ENCODE measurements around the gene IPO9. TPM values are rescaled to one million over a fixed set of nuclear protein-coding genes. Genes with fewer than 3 reads are reported as not detected.

IPO9 gene
- total RNA-seq, 6 experiments from 2014 or later = 10.3 to 21.7 (median 19.1) TPM

- no peak overlapping the region for H3K4me3 ChIP-seq
- TF ChIP-seq CTCF (IDR thresholded peaks at IDR 0.05) (no peak), POLR2A (IDR thresholded peaks at IDR 0.05) (no peak)
- intact Hi-C loops (cut with DNase I) = loop anchor here in 1 of 2 donors (10.0 kb wide), 1 partner anchor 217 kb away; the partner anchor contains the start of gene GPR37L1
- no peaks in the 10 kb centered on the region for H3K9me3 ChIP-seq
- no peak overlapping the region for H3K27ac ChIP-seq
- H3K27me3 ChIP-seq = no peaks in the 10 kb centered on the region
- DNase-seq = no peak
- no peak for ATAC-seq
- H3K36me3 ChIP-seq = no peaks in the 10 kb centered on the region
- H3K4me1 ChIP-seq = peaks cover 0 to 19% (median 0%) of the 10 kb centered on the region in 4 donors
- WGBS (ENCODE audit: insufficient coverage, low coverage, low lambda C conversion rate, missing lambda C conversion rate) = no CpG with 5 or more reads among the region's 6 CpGs
Observed at GRCh38 chr1:201907621-201908020, 78.7 kb downstream of the IPO9 start.

GRCh38 chr1:201911826-201912571 is 83.0 kb downstream of the IPO9 start:
- no peaks in the 10 kb centered on the region for H3K36me3 ChIP-seq
- DNase-seq = no peak
- no peak for ATAC-seq
- no peak overlapping the region for H3K4me3 ChIP-seq
- no peak for TF ChIP-seq CTCF (IDR thresholded peaks at IDR 0.05)
- no peak for TF ChIP-seq POLR2A (IDR thresholded peaks at IDR 0.05)
- intact Hi-C loops (cut with DNase I) = no loop called here
- no peaks in the 10 kb centered on the region for H3K4me1 ChIP-seq
- H3K27me3 ChIP-seq = no peaks in the 10 kb centered on the region
- H3K9me3 ChIP-seq = no peaks in the 10 kb centered on the region
- WGBS (ENCODE audit: insufficient coverage, low coverage, low lambda C conversion rate, missing lambda C conversion rate) = 77% methylated on average over 2 of the region's 4 CpGs
- no peak overlapping the region for H3K27ac ChIP-seq

- Histone ChIP-seq H3K27me3 (no peaks in the 10 kb centered on the region), H3K4me3 (no peak overlapping the region), H3K27ac (no peak overlapping the region), H3K4me1 (no peaks in the 10 kb centered on the region), H3K36me3 (no peaks in the 10 kb centered on the region), H3K9me3 (no peaks in the 10 kb centered on the region)
- TF ChIP-seq CTCF (IDR thresholded peaks at IDR 0.05) (no peak), POLR2A (IDR thresholded peaks at IDR 0.05) (no peak)
- 70% methylated on average over 4 of the region's 5 CpGs for WGBS (ENCODE audit: insufficient coverage, low coverage, low lambda C conversion rate, missing lambda C conversion rate)
- ATAC-seq = no peak
- intact Hi-C loops (cut with DNase I) = no loop called here
- no peak for DNase-seq
Observed at GRCh38 chr1:201912832-201913231, 83.9 kb downstream of the IPO9 start.

- Histone ChIP-seq H3K27me3 (no peaks in the 10 kb centered on the region), H3K4me1 (no peaks in the 10 kb centered on the region), H3K36me3 (no peaks in the 10 kb centered on the region), H3K27ac (no peak overlapping the region), H3K9me3 (no peaks in the 10 kb centered on the region), H3K4me3 (no peak overlapping the region)
- ATAC-seq = no peak
- intact Hi-C loops (cut with DNase I) = no loop called here
- no peak for DNase-seq
- 77% methylated on average over 13 of the region's 14 CpGs for WGBS (ENCODE audit: insufficient coverage, low coverage, low lambda C conversion rate, missing lambda C conversion rate)
- TF ChIP-seq CTCF (IDR thresholded peaks at IDR 0.05) = no peak
- no peak for TF ChIP-seq POLR2A (IDR thresholded peaks at IDR 0.05)
Observed at GRCh38 chr1:201914456-201915235, 85.7 kb downstream of the IPO9 start.
